Putamen (tissue), 1 donor: Measurements from ENCODE around the gene FAM210B.
"Not testable (repeated sequence)": the region's sequence is repeated elsewhere in the genome, so short reads cannot be mapped to it uniquely, and the experiment has no call there.

Experiments used
- DNase-seq: peaks from one replicate; pipeline ENCODE4 v3.0.0-alpha.2; 2016; ENCODE audit warnings: low spot score

Gene FAM210B

GRCh38 chr20:56360908-56361205 is 2.1 kb downstream of the FAM210B start:
- DNase-seq: no peak

- no peak for DNase-seq
These were observed 3.1 kb downstream of the FAM210B start for GRCh38 chr20:56361900-56362299.

GRCh38 chr20:56362833-56363413 is 4.1 kb downstream of the FAM210B start:
- DNase-seq: no peak

- DNase-seq: no peak
These were observed 4.7 kb downstream of the FAM210B start for GRCh38 chr20:56363491-56363890.

- peak; percentile 84 for DNase-seq
These were observed 9.8 kb downstream of the FAM210B start for GRCh38 chr20:56368351-56369134.

- no peak for DNase-seq
These were observed 10.4 kb downstream of the FAM210B start for GRCh38 chr20:56369179-56369578.

- DNase-seq: no peak
These were observed 13.2 kb downstream of the FAM210B start for GRCh38 chr20:56371977-56372376.

- no peak for DNase-seq
These were observed 14.1 kb downstream of the FAM210B start for GRCh38 chr20:56372850-56373249.

GRCh38 chr20:56373942-56374341 is 15.2 kb downstream of the FAM210B start:
- DNase-seq: no peak

GRCh38 chr20:56376331-56376730 is 17.6 kb downstream of the FAM210B start:
- DNase-seq: no peak

- DNase-seq: no peak
These were observed 19.6 kb downstream of the FAM210B start for GRCh38 chr20:56378386-56378785.

GRCh38 chr20:56380375-56380774 is 21.6 kb downstream of the FAM210B start:
- DNase-seq: no peak

- DNase-seq: no peak
These were observed 22.7 kb downstream of the FAM210B start for GRCh38 chr20:56381501-56381900.

- no peak for DNase-seq
These were observed 23.9 kb downstream of the FAM210B start for GRCh38 chr20:56382696-56383095.

- no peak for DNase-seq
These were observed 24.6 kb downstream of the FAM210B start for GRCh38 chr20:56383334-56383733.

GRCh38 chr20:56385130-56385529 is 26.4 kb downstream of the FAM210B start:
- DNase-seq: no peak

GRCh38 chr20:56386219-56386618 is 27.4 kb downstream of the FAM210B start:
- DNase-seq: no peak

- no peak for DNase-seq
These were observed 30.1 kb downstream of the FAM210B start for GRCh38 chr20:56388882-56389281.

GRCh38 chr20:56389807-56390206 is 31.0 kb downstream of the FAM210B start:
- DNase-seq: no peak

- DNase-seq: not testable (repeated sequence)
These were observed 31.6 kb downstream of the FAM210B start for GRCh38 chr20:56390396-56390795.

- DNase-seq: no peak
These were observed 32.3 kb downstream of the FAM210B start for GRCh38 chr20:56391037-56391436.

- no peak for DNase-seq
These were observed 32.9 kb downstream of the FAM210B start for GRCh38 chr20:56391596-56392131.

- peak; percentile 99 for DNase-seq
These were observed 33.5 kb downstream of the FAM210B start, which contains the start of the genes AURKA and CSTF1 for GRCh38 chr20:56392132-56392880. Gene AURKA, minus strand, starts transcription at chr20:56392215. Its CDS starts 4,018 bp downstream, at chr20:56388197. Gene CSTF1, plus strand, starts transcription at chr20:56392645. Its CDS starts 2,908 bp downstream, at chr20:56395553.
